ENCODE data around the gene KCNA3.

The KCNA3 gene

GRCh38 chr1:110674337-110675059 lies at the start of gene KCNA3:
KCNA3 (minus strand) TSS chr1:110674940; CDS start chr1:110674809, 131 bp downstream.
- peak; percentile 80 for DNase-seq

- no peak for DNase-seq
These were observed 48.1 kb upstream of the KCNA3 start for GRCh38 chr1:110722807-110723206.

GRCh38 chr1:110719908-110720307 lies 45.2 kb upstream of the KCNA3 start:
- no peak for DNase-seq

- DNase-seq, result no peak
These were observed 43.7 kb upstream of the KCNA3 start for GRCh38 chr1:110718452-110718851.

GRCh38 chr1:110717179-110717578 lies 42.4 kb upstream of the KCNA3 start:
- DNase-seq, result peak; percentile 78

GRCh38 chr1:110714374-110714995 lies 39.7 kb upstream of the KCNA3 start:
- no peak for DNase-seq

- no peak for DNase-seq
These were observed 38.5 kb upstream of the KCNA3 start for GRCh38 chr1:110713221-110713620.

- DNase-seq, result no peak
These were observed 35.6 kb upstream of the KCNA3 start for GRCh38 chr1:110710314-110710713.

- no peak for DNase-seq
These were observed 34.3 kb upstream of the KCNA3 start for GRCh38 chr1:110708974-110709440.

- no peak for DNase-seq
These were observed 32.5 kb upstream of the KCNA3 start for GRCh38 chr1:110707232-110707631.

GRCh38 chr1:110706621-110707020 lies 31.9 kb upstream of the KCNA3 start:
- no peak for DNase-seq

GRCh38 chr1:110702260-110702659 lies 27.5 kb upstream of the KCNA3 start:
- no peak for DNase-seq

GRCh38 chr1:110700767-110701166 lies 26.0 kb upstream of the KCNA3 start:
- no peak for DNase-seq

GRCh38 chr1:110697606-110698005 lies 22.9 kb upstream of the KCNA3 start:
- DNase-seq, result no peak

GRCh38 chr1:110696818-110697217 lies 22.1 kb upstream of the KCNA3 start:
- no peak for DNase-seq

GRCh38 chr1:110690709-110691365 lies 16.1 kb upstream of the KCNA3 start:
- DNase-seq, result no peak

- DNase-seq, result no peak
These were observed 15.1 kb upstream of the KCNA3 start for GRCh38 chr1:110689868-110690267.

- no peak for DNase-seq
These were observed 13.8 kb upstream of the KCNA3 start for GRCh38 chr1:110688514-110688913.

GRCh38 chr1:110687250-110687649 lies 12.5 kb upstream of the KCNA3 start:
- no peak for DNase-seq

GRCh38 chr1:110686188-110686587 lies 11.4 kb upstream of the KCNA3 start:
- DNase-seq, result no peak

- DNase-seq, result no peak
These were observed 9.8 kb upstream of the KCNA3 start for GRCh38 chr1:110684491-110684890.

GRCh38 chr1:110682898-110683297 lies 8.2 kb upstream of the KCNA3 start:
- DNase-seq, result no peak

- no peak for DNase-seq
These were observed 5.4 kb upstream of the KCNA3 start for GRCh38 chr1:110680036-110680735.

Measured in NCI-H82 (cell line).